IMR-90 (cell line): ENCODE results near the gene MB. TPM values are rescaled to one million over a fixed set of nuclear protein-coding genes. Genes with fewer than 3 reads are reported as not detected.

Source experiments
- ATAC-seq: fragments of 200-7000 bp; cut with Tn5 transposase; 2 replicates; pipeline ENCODE4 v1.9.1; 2020; ENCODE audit warnings: low read depth, mild to moderate bottlenecking, moderate library complexity
- BruUV-seq: library from RNA; stranded (reverse); fragments of 400-500 nt; replicated peaks from 2 replicates; lab custom pipeline; 2021; lab: Mats Ljungman, UMichigan
- CTCF ChIA-PET: fragments of 300-600 bp; formaldehyde crosslinking; extraction: SDS; loops from one replicate; lab custom pipeline; 2021; ENCODE audit warnings: antibody characterized with exemption; lab: Yijun Ruan, JAX
- POLR2A ChIA-PET: fragments of 300-600 bp; sonication (Branson Sonifier 250); formaldehyde crosslinking; loops from one replicate; lab custom pipeline; 2022; ENCODE audit warnings: antibody characterized with exemption; ENCODE audit not compliant: unreplicated experiment; lab: Charles Lee
- DNase-seq: peaks from one replicate; pipeline ENCODE4 v3.0.0; 2013
- H2AFZ ChIP-seq: replicated peaks from 2 replicates; pipeline ENCODE3; 2013; ENCODE audit warnings: low read length, mild to moderate bottlenecking; ENCODE audit not compliant: poor library complexity
- H2AK5ac ChIP-seq: 2 replicates; pipeline ENCODE4 v1.6.1; 2013; ENCODE audit warnings: low read depth, low read length, inconsistent platforms
- H2AK9ac ChIP-seq: replicated peaks from 2 replicates; pipeline ENCODE3; 2013; ENCODE audit warnings: mild to moderate bottlenecking, low read depth, low read length, moderate library complexity; ENCODE audit not compliant: poor library complexity
- H2BK120ac ChIP-seq: 2 replicates; pipeline ENCODE4 v1.6.1; 2013; ENCODE audit warnings: low read depth, low read length, inconsistent platforms
- H2BK15ac ChIP-seq: 3 replicates; pipeline ENCODE4 v1.6.1; 2013; ENCODE audit warnings: low read depth, low read length, inconsistent platforms
- H2BK20ac ChIP-seq: 2 replicates; pipeline ENCODE4 v1.6.1; 2013; ENCODE audit warnings: low read depth, mild to moderate bottlenecking, inconsistent platforms, low read length, moderate library complexity
- H2BK5ac ChIP-seq: 2 replicates; pipeline ENCODE4 v1.6.1; 2013; ENCODE audit warnings: mild to moderate bottlenecking, low read depth, low read length, inconsistent platforms; ENCODE audit not compliant: poor library complexity, severe bottlenecking
- H3K14ac ChIP-seq: replicated peaks from 2 replicates; pipeline ENCODE4 v1.6.1; 2013; ENCODE audit warnings: low read depth, low read length, inconsistent platforms
- H3K18ac ChIP-seq: 2 replicates; pipeline ENCODE4 v1.6.1; 2013; ENCODE audit warnings: low read depth, low read length, control low read depth
- H3K23ac ChIP-seq: 2 replicates; pipeline ENCODE4 v1.6.1; 2013; ENCODE audit warnings: low read depth, low read length, inconsistent platforms
- H3K27ac ChIP-seq: 2 replicates; pipeline ENCODE4 v1.5.1; 2013; ENCODE audit warnings: mild to moderate bottlenecking, control low read depth, low read length; ENCODE audit not compliant: insufficient read depth
- H3K27me3 ChIP-seq: 2 replicates; pipeline ENCODE4 v1.6.1; 2013; ENCODE audit warnings: low read length; ENCODE audit not compliant: control insufficient read depth, insufficient read depth
- H3K36me3 ChIP-seq: 2 replicates; pipeline ENCODE4 v1.6.1; 2013; ENCODE audit warnings: low read length, mixed read lengths; ENCODE audit not compliant: control insufficient read depth, insufficient read depth
- H3K4ac ChIP-seq: 2 replicates; pipeline ENCODE4 v1.6.1; 2013; ENCODE audit warnings: low read depth, low read length, inconsistent platforms
- H3K4me1 ChIP-seq: 2 replicates; pipeline ENCODE4 v1.6.1; 2013; ENCODE audit warnings: low read length, mixed read lengths; ENCODE audit not compliant: control insufficient read depth, insufficient read depth
- H3K4me2 ChIP-seq: 2 replicates; pipeline ENCODE4 v1.6.1; 2013; ENCODE audit warnings: low read depth, mild to moderate bottlenecking, control low read depth, low read length, moderate library complexity
- H3K4me3 ChIP-seq: 2 replicates; pipeline ENCODE4 v1.5.1; 2013; ENCODE audit warnings: low read depth, mild to moderate bottlenecking, control low read depth, low read length, moderate library complexity; ENCODE audit not compliant: insufficient read depth
- H3K56ac ChIP-seq: 2 replicates; pipeline ENCODE4 v1.6.1; 2013; ENCODE audit warnings: low read length, inconsistent platforms; ENCODE audit not compliant: insufficient read depth; ENCODE audit errors: extremely low read depth
- H3K79me1 ChIP-seq, 2 experiments: 2 replicates each; pipeline ENCODE4 v1.6.1; 2013; ENCODE audit warnings: low read length in 2 of 2, inconsistent platforms in 1 of 2, low read depth in 1 of 2
- H3K9ac ChIP-seq: 2 replicates; pipeline ENCODE4 v1.6.1; 2013; ENCODE audit warnings: low read depth, low read length, control low read depth
- H3K9me1 ChIP-seq: 2 replicates; pipeline ENCODE4 v1.6.1; 2013; ENCODE audit warnings: low read length, inconsistent platforms; ENCODE audit not compliant: insufficient read depth
- H3K9me3 ChIP-seq: 2 replicates; pipeline ENCODE4 v1.6.1; 2013; ENCODE audit warnings: low read length; ENCODE audit not compliant: control insufficient read depth, insufficient read depth
- H4K20me1 ChIP-seq: 2 replicates; pipeline ENCODE4 v1.6.1; 2013; ENCODE audit warnings: low read length, inconsistent platforms; ENCODE audit not compliant: insufficient read depth
- H4K5ac ChIP-seq: 2 replicates; pipeline ENCODE4 v1.6.1; 2013; ENCODE audit warnings: mild to moderate bottlenecking, low read depth, low read length, control low read depth
- H4K8ac ChIP-seq, 2 experiments: 2 replicates each; pipeline ENCODE4 v1.6.1; 2013; ENCODE audit warnings: low read depth in 2 of 2, low read length in 2 of 2, control low read depth in 1 of 2, inconsistent platforms in 1 of 2
- H4K91ac ChIP-seq: 2 replicates; pipeline ENCODE4 v1.6.1; 2013; ENCODE audit warnings: low read depth, low read length, inconsistent platforms; ENCODE audit not compliant: insufficient read depth
- CEBPB ChIP-seq: IDR thresholded peaks from 2 replicates; pipeline ENCODE4 v1.6.1; 2012; ENCODE audit warnings: low read depth, low read length, improper control_type of control experiment
- FOS ChIP-seq: fragments of 150-350 bp; IDR thresholded peaks from 2 replicates; pipeline ENCODE4 v1.6.1; 2016; ENCODE audit warnings: low read depth, low read length
- MAFK ChIP-seq: IDR thresholded peaks from 2 replicates; pipeline ENCODE4 v1.6.1; 2012; ENCODE audit warnings: low read depth, low read length, improper control_type of control experiment
- MAZ ChIP-seq: IDR thresholded peaks from 2 replicates; pipeline ENCODE4 v1.6.1; 2012; ENCODE audit warnings: low read depth, mild to moderate bottlenecking, low read length, improper control_type of control experiment, moderate library complexity, borderline replicate concordance
- MXI1 ChIP-seq: IDR thresholded peaks from 2 replicates; pipeline ENCODE4 v1.6.1; 2012; ENCODE audit warnings: low read depth, mild to moderate bottlenecking, low read length, moderate library complexity, borderline replicate concordance
- RCOR1 ChIP-seq: IDR thresholded peaks from 2 replicates; pipeline ENCODE4 v1.6.1; 2012; ENCODE audit warnings: mild to moderate bottlenecking, low read length, improper control_type of control experiment; ENCODE audit not compliant: insufficient replicate concordance
- RFX5 ChIP-seq: IDR thresholded peaks from 2 replicates; pipeline ENCODE4 v1.8.0; 2012; ENCODE audit warnings: low read depth, mild to moderate bottlenecking, low read length, moderate library complexity
- SMC3 ChIP-seq: fragments of 150-350 bp; IDR thresholded peaks from 2 replicates; pipeline ENCODE4 v1.6.1; 2016; ENCODE audit warnings: low read depth, mild to moderate bottlenecking, antibody characterized with exemption, low read length, moderate library complexity
- WGBS, 2 experiments: methylation state at CpG; one replicate each; pipeline versions ENCODE4 v1.1.5 to v1.1.7; 2013; ENCODE audit warnings: missing lambda C conversion rate in 2 of 2; ENCODE audit not compliant: insufficient read length in 1 of 2; ENCODE audit errors: extremely low coverage in 2 of 2; 5-methylcytosine and 5-hydroxymethylcytosine counted together
- dilution Hi-C: fragments of 300-500 bp; cut with HindIII; formaldehyde crosslinking; loops from one replicate; pipeline ENCODE4 v1.14.3; 2018; ENCODE audit warnings: low sequenced_read_pairs; ENCODE audit not compliant: unreplicated experiment
- in situ Hi-C: fragments of 300-500 bp; cut with MboI; formaldehyde crosslinking; loops from 3 replicates; pipeline ENCODE4 v1.14.3; 2019; ENCODE audit warnings: low sequenced_read_pairs, inconsistent platforms, mixed read lengths
- intact Hi-C: fragments of 100-400 bp; cut with micrococcal nuclease; formaldehyde crosslinking; loops from 2 replicates; pipeline ENCODE4 v1.10.0; 2022
- polyA plus RNA-seq, 3 experiments: library from polyadenylated mRNA; depleted of rRNA; stranded (reverse); fragments of >200 nt; gene quantifications; 2 replicates each; pipeline ENCODE4 v1.2.3, GENCODE V29; 2012; ENCODE audit warnings: low replicate concordance in 1 of 3
- total RNA-seq: library from RNA; depleted of rRNA; stranded (reverse); fragments of >200 nt; gene quantifications from 2 replicates; pipeline ENCODE4 v1.2.3, GENCODE V29; 2012
- TF ChIP-seq, protein P1 (sequence below): conservative IDR thresholded peaks from 2 replicates; pipeline ENCODE4 v1.5.1; 2012; ENCODE audit warnings: mild to moderate bottlenecking, low read depth, low read length, improper control_type of control experiment
- TF ChIP-seq, protein P2 (sequence below): fragments of 150-350 bp; IDR thresholded peaks from 2 replicates; pipeline ENCODE4 v1.6.1; 2016; ENCODE audit warnings: low read depth, mild to moderate bottlenecking, low read length, moderate library complexity, borderline replicate concordance
- TF ChIP-seq, protein P3 (sequence below): fragments of 150-350 bp; IDR thresholded peaks from 2 replicates; pipeline ENCODE4 v1.6.1; 2017; ENCODE audit warnings: mild to moderate bottlenecking, antibody characterized with exemption, low read length, low read depth

The MB gene
- total and polyA plus RNA-seq, 2 of the 4 experiments (the other 2 are of a cell fraction) = not detected

DNA sequence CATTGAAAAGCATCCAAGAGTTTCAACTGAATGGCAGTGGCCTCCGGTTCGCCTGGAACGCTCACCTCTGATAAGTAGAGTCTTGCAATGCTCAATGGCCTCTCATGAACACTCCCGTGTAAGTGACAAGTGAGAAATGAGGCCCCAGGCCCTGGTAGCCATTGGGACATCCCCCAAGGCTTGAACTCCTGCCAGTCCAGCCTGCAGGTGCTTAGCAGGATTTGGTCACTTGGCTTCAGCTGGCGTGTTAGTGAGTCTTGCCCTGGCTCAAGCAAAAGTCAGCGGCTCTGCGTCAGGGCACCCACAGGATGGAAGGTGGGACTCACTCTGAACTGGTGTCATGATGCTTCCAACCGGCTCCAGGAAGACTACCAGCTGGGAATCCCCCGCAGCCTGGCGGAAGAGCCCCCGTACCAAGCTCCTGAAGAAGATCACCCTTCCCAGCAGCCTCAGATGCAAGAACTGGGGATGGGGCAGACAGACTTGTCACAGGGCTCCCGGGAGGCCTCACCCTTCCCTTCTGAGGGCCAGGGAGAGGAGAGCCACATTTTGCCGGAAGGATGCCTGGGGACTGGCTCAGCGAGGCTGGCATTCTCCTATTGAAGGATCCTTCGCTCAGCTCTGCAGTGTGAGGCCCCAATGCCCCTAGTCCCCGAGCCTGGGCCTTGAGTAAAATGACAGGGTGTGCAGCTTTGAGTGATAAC lies 19.3 kb downstream of the MB start:
- TF ChIP-seq MXI1 = no peak
- no peak for TF ChIP-seq SMC3
- TF ChIP-seq, protein P1, sequence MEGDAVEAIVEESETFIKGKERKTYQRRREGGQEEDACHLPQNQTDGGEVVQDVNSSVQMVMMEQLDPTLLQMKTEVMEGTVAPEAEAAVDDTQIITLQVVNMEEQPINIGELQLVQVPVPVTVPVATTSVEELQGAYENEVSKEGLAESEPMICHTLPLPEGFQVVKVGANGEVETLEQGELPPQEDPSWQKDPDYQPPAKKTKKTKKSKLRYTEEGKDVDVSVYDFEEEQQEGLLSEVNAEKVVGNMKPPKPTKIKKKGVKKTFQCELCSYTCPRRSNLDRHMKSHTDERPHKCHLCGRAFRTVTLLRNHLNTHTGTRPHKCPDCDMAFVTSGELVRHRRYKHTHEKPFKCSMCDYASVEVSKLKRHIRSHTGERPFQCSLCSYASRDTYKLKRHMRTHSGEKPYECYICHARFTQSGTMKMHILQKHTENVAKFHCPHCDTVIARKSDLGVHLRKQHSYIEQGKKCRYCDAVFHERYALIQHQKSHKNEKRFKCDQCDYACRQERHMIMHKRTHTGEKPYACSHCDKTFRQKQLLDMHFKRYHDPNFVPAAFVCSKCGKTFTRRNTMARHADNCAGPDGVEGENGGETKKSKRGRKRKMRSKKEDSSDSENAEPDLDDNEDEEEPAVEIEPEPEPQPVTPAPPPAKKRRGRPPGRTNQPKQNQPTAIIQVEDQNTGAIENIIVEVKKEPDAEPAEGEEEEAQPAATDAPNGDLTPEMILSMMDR = no peak
- no peak for TF ChIP-seq CEBPB
- TF ChIP-seq RFX5 = no peak
- TF ChIP-seq, protein P2, sequence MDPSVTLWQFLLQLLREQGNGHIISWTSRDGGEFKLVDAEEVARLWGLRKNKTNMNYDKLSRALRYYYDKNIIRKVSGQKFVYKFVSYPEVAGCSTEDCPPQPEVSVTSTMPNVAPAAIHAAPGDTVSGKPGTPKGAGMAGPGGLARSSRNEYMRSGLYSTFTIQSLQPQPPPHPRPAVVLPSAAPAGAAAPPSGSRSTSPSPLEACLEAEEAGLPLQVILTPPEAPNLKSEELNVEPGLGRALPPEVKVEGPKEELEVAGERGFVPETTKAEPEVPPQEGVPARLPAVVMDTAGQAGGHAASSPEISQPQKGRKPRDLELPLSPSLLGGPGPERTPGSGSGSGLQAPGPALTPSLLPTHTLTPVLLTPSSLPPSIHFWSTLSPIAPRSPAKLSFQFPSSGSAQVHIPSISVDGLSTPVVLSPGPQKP = no peak
- no peak for TF ChIP-seq RCOR1
- no peak for TF ChIP-seq MAZ
- TF ChIP-seq, protein P3, sequence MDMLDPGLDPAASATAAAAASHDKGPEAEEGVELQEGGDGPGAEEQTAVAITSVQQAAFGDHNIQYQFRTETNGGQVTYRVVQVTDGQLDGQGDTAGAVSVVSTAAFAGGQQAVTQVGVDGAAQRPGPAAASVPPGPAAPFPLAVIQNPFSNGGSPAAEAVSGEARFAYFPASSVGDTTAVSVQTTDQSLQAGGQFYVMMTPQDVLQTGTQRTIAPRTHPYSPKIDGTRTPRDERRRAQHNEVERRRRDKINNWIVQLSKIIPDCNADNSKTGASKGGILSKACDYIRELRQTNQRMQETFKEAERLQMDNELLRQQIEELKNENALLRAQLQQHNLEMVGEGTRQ = no peak
- no peak for TF ChIP-seq FOS
- TF ChIP-seq MAFK = no peak
- no peak overlapping the region for H3K14ac ChIP-seq
- H2AK9ac ChIP-seq = no peak overlapping the region
- 63% methylated on average over 4 of the region's 16 CpGs; no CpG with 5 or more reads in 1 of the 2 experiments for WGBS, 2 experiments
- ChIA-PET CTCF (no interaction called here), POLR2A (no interaction called here)
- no peak overlapping the region for H4K5ac ChIP-seq
- H4K8ac ChIP-seq = no peak overlapping the region
- H2BK15ac ChIP-seq = no peak overlapping the region
- no peak overlapping the region for H2BK20ac ChIP-seq
- H3K9me1 ChIP-seq = peaks cover 3% of the 10 kb centered on the region; the same call in 1 of the 2 replicates
- intact Hi-C loops = no loop called here
- H3K4ac ChIP-seq = no peak overlapping the region
- no peak overlapping the region for H2AFZ ChIP-seq
- H2AK5ac ChIP-seq = no peak overlapping the region
- no peak overlapping the region for H3K23ac ChIP-seq
- H4K20me1 ChIP-seq = no peaks in the 10 kb centered on the region
- no peak overlapping the region for H3K56ac ChIP-seq
- no peak overlapping the region for H2BK120ac ChIP-seq
- H3K4me1 ChIP-seq = peaks cover 6% of the 10 kb centered on the region; the same call in 1 of the 2 replicates
- no peak overlapping the region for H4K91ac ChIP-seq
- H3K4me3 ChIP-seq = no peak overlapping the region
- H3K4me2 ChIP-seq = no peak overlapping the region
- no peak overlapping the region for H3K27ac ChIP-seq
- H3K79me1 ChIP-seq = no peaks in the 10 kb centered on the region
- no peak overlapping the region for H3K18ac ChIP-seq
- no peak overlapping the region for H3K9ac ChIP-seq
- no peak overlapping the region for H2BK5ac ChIP-seq
- in situ Hi-C loops = no loop called here
- dilution Hi-C loops = no loop called here
- peaks cover 16% of the 10 kb centered on the region; the same call in 1 of the 2 replicates for H3K27me3 ChIP-seq
- no peak for ATAC-seq
- H3K9me3 ChIP-seq = no peaks in the 10 kb centered on the region
- H3K36me3 ChIP-seq = no peaks in the 10 kb centered on the region
- BruUV-seq = no TSS peak
- no peak for DNase-seq
